ENCODE results near the gene MAST2. TPM values are rescaled to one million over a fixed set of nuclear protein-coding genes. Genes with fewer than 3 reads are reported as not detected.
"Not testable (repeated sequence)": the region's sequence is repeated elsewhere in the genome, so short reads cannot be mapped to it uniquely, and the experiment has no call there.

Gene MAST2
- total and polyA plus RNA-seq, 3 donors from 2014 or later, result 88.4 to 158 (median 113) TPM

DNA sequence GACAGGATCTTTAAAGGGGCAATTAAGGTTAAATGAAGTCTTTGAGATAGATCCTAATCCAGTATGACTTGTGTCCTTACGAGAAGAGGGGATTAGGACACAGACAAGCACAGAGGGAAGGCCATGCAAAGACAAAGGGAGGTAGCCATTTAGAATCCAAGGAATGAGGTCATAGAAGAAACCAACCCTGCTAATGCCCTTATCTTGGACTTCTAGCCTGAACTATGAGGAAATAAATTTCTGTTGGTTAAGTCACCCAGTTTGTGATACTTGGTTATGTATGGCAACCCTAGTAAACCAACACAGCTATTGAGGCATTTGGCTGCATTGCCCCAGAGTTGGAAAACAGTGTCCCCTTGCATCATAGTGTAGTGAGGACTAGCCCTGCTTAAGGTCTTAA is 121.3 kb downstream of the MAST2 start:
- TF ChIP-seq POLR2A (IDR thresholded peaks at IDR 0.05) (no peak), CTCF (IDR thresholded peaks at IDR 0.05) (no peak)
- Histone ChIP-seq H3K36me3 (ENCODE audit: low read depth, missing control alignments) (no peaks in the 10 kb centered on the region), H3K27me3 (no peaks in the 10 kb centered on the region), H3K4me1 (no peaks in the 10 kb centered on the region), H3K4me3 (no peak overlapping the region), H3K27ac (no peak overlapping the region), H3K9me3 (no peaks in the 10 kb centered on the region)
- no peak for DNase-seq
- intact Hi-C loops (cut with DNase I; ENCODE audit: low total_unique reads), result no loop called here
- 95 to 96% methylated on average over 1 of the region's 1 CpG for WGBS, 2 donors

DNA sequence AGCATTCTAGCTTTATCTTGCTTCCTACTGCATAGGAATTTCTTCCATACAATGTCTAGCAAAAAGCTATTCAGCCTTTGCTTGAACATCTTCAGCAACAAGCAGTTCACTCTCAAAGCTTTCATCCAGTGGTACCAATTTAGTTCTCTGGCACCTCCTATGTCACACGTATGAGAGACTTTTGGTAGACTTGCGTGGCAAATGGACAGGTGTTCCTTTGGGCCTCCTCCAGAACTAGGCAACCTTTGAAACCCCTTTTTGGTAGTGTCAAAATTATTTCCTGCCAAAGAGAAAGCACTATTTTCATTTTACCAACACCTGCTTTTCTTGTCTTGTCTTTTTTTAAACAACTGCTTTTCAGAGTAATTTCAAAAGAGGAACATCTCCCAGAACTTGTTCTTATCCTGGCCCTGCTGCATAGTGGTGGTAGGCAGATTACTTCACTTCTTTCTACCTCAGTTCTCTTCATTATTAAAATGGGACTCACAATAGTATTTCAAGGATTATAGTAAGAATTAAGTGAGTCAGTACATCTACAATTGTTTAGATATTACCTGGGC is 122.4 kb downstream of the MAST2 start:
- TF ChIP-seq POLR2A (IDR thresholded peaks at IDR 0.05) (no peak), CTCF (IDR thresholded peaks at IDR 0.05) (no peak)
- Histone ChIP-seq H3K9me3 (no peaks in the 10 kb centered on the region), H3K27ac (no peak overlapping the region), H3K27me3 (no peaks in the 10 kb centered on the region), H3K4me3 (no peak overlapping the region), H3K4me1 (peaks cover 2% of the 10 kb centered on the region), H3K36me3 (ENCODE audit: low read depth, missing control alignments) (no peaks in the 10 kb centered on the region)
- DNase-seq, result no peak
- 85 to 91% methylated on average over 2 of the region's 2 CpGs for WGBS, 2 donors
- intact Hi-C loops (cut with DNase I; ENCODE audit: low total_unique reads), result no loop called here

DNA sequence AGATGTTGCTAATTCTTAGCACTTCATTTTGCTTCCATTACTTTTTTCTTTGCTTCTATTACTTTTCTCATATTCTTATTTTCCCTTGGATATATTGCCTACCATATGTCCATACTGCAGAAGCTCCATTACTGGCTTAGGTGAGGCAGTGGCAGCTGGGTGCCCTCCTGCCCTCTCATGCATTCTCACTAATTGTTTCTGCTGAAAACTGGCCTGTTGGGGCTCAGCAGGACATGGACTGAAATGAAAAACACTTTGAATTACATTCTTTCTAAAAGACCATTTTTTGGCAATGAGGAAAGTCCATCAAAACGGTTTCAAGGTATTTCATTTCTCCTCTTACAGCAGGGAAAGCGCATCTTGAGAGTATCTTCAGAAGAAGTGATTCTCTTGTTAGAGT is 122.9 kb downstream of the MAST2 start:
- WGBS, 2 donors, result 78 to 88% methylated on average over 2 of the region's 2 CpGs
- no peaks in the 10 kb centered on the region for H3K27me3 ChIP-seq
- H3K4me1 ChIP-seq, result peaks cover 2% of the 10 kb centered on the region
- H3K9me3 ChIP-seq, result no peaks in the 10 kb centered on the region
- DNase-seq, result no peak
- intact Hi-C loops (cut with DNase I; ENCODE audit: low total_unique reads), result no loop called here
- H3K27ac ChIP-seq, result no peak overlapping the region
- TF ChIP-seq CTCF (IDR thresholded peaks at IDR 0.05), result no peak
- no peak for TF ChIP-seq POLR2A (IDR thresholded peaks at IDR 0.05)
- H3K36me3 ChIP-seq (ENCODE audit: low read depth, missing control alignments), result no peaks in the 10 kb centered on the region
- H3K4me3 ChIP-seq, result no peak overlapping the region

DNA sequence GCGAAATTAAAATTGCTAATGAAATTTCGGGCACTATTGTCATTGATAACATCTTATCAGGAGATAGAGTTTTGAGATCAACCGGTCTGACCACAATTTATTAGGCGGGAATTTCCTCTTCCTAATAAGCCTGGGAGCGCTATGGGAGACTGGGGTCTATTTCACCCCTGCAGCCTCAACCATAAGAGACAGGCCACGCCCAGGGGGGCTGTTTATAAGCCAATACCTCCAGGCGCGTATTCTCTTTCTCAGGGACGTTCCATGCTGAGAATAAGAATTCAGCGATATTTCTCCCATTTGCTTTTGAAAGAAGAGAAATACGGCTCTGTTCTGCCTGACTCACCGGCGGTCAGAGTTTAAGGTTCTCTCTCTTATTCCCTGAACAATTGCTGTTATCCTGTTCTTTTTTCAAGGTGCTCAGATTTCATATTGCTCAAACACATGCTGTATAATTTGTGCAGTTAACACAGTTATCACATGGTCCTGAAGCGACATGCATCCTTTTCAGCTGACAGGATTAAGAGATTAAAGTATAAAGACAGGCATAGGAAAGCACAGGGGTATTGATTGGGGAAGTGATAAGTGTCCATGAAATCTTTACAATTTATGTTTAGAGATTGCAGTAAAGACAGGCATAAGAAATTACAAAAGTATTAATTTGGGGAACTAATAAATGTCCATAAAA is 124.0 kb downstream of the MAST2 start:
- H3K4me1 ChIP-seq; DNase-seq; intact Hi-C loops (cut with DNase I; ENCODE audit: low total_unique reads); H3K36me3 ChIP-seq (ENCODE audit: low read depth, missing control alignments); H3K27me3 ChIP-seq; H3K9me3 ChIP-seq; H3K27ac ChIP-seq; H3K4me3 ChIP-seq: not testable (repeated sequence)
- WGBS, 2 donors, result 90 to 93% methylated on average over 14 of the region's 14 CpGs

- DNase-seq, result no peak
- no peak overlapping the region for H3K4me3 ChIP-seq
- no peaks in the 10 kb centered on the region for H3K9me3 ChIP-seq
- WGBS, 2 donors, result 84 to 93% methylated on average over 3 of the region's 3 CpGs
- H3K36me3 ChIP-seq (ENCODE audit: low read depth, missing control alignments), result no peaks in the 10 kb centered on the region
- peaks cover 2% of the 10 kb centered on the region for H3K4me1 ChIP-seq
- no peak overlapping the region for H3K27ac ChIP-seq
- H3K27me3 ChIP-seq, result no peaks in the 10 kb centered on the region
- TF ChIP-seq CTCF (IDR thresholded peaks at IDR 0.05) (no peak), POLR2A (IDR thresholded peaks at IDR 0.05) (no peak)
- intact Hi-C loops (cut with DNase I; ENCODE audit: low total_unique reads), result no loop called here
Measured at GRCh38 chr1:45928486-45929205, 125.2 kb downstream of the MAST2 start.

Measured in testis (tissue), 3 donors.